HG03460 (cell line): Measurements from ENCODE around the gene BPIFB6.

Experiments
- ATAC-seq: cut with Tn5 transposase; IDR thresholded peaks from one replicate; pipeline ENCODE4 v1.9.1; 2021; ENCODE audit not compliant: unreplicated experiment

Gene BPIFB6

GRCh38 chr20:33059741-33060390, 28.4 kb downstream of the BPIFB6 start:
- ATAC-seq, result no peak

GRCh38 chr20:33061658-33062028, 30.2 kb downstream of the BPIFB6 start:
- ATAC-seq, result no peak

DNA sequence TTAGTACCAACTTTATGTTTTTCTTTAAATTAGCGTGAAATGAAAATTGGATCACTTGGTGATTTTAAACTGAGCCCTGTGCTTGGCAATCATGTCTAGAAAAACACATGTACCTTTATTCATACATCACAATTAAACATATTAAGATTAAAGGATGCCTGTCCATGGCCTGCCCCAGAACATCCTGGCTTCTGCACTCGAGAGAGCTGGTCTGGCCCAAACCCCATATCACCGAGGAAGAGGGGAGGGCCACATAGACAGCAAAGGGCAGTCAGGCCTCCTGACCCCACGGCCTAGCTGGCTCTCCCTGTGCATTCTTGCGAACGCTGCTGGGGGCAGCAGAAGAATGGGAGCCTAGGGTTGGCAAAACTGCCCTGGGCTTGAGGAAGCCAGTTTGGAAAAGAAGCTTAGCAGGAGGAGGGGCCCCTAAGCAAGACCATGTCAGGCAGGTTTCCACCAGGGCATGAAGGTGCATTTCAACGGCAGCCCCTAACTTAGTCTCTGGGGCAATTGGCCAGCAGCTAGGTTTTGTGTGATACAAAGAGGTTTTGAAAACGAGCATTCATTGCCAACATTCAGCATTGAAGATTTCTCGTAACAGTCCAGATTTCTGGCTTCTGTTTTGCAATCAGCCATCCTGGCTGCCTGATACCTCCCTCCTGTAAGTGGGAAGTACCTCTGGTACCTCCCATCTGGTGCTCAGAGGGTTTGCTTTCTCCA, 30.8 kb downstream of the BPIFB6 start:
- ATAC-seq, result no peak

GRCh38 chr20:33062825-33063149, 31.3 kb downstream of the BPIFB6 start:
- no peak for ATAC-seq

DNA sequence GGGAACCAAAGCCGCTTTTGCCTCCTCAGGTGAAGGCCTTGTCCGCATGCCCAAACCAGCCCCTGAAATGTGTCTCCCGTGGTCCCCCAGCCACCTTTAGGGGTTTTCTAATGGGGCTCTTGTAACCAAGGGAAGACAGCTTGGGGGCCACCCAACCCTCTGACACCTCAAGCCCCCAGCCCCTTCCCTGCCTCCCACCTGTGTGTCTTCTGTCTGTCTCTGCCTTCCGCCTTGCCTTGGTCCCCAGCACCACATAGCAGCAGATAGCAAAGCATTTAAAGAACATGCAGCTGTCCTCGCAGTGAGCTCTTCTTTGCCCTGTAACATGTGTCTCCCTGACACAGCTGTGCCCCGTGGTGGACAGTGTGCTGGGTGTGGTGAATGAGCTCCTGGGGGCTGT, 31.8 kb downstream of the BPIFB6 start:
- ATAC-seq, result no peak

- no peak for ATAC-seq
Observed at GRCh38 chr20:33064572-33065287, 33.3 kb downstream of the BPIFB6 start.

DNA sequence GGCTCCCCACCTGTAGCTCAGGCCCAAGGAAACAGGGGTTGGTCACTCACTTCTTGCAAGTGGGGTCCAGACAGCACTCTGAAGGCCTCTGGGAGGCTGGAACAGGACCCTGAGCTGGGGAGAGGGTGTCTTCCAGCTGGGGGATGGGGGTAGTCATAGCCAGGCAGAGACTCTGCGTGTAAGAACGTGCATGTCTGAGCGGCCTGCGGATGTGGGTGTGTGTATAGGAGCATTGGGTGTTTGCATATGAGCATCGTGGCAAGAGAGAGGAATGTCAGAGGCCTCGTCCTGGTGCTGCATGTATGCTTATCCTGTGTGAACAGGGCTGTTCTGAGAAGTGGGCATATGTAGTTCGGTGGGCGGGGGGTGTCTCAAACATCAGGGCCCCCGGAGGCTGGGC, 34.3 kb downstream of the BPIFB6 start:
- no peak for ATAC-seq

GRCh38 chr20:33067806-33068205, 36.4 kb downstream of the BPIFB6 start:
- ATAC-seq, result no peak

- no peak for ATAC-seq
Observed at GRCh38 chr20:33068251-33068939, 36.9 kb downstream of the BPIFB6 start.

- ATAC-seq, result no peak
Observed at GRCh38 chr20:33069673-33070072, 38.2 kb downstream of the BPIFB6 start.

DNA sequence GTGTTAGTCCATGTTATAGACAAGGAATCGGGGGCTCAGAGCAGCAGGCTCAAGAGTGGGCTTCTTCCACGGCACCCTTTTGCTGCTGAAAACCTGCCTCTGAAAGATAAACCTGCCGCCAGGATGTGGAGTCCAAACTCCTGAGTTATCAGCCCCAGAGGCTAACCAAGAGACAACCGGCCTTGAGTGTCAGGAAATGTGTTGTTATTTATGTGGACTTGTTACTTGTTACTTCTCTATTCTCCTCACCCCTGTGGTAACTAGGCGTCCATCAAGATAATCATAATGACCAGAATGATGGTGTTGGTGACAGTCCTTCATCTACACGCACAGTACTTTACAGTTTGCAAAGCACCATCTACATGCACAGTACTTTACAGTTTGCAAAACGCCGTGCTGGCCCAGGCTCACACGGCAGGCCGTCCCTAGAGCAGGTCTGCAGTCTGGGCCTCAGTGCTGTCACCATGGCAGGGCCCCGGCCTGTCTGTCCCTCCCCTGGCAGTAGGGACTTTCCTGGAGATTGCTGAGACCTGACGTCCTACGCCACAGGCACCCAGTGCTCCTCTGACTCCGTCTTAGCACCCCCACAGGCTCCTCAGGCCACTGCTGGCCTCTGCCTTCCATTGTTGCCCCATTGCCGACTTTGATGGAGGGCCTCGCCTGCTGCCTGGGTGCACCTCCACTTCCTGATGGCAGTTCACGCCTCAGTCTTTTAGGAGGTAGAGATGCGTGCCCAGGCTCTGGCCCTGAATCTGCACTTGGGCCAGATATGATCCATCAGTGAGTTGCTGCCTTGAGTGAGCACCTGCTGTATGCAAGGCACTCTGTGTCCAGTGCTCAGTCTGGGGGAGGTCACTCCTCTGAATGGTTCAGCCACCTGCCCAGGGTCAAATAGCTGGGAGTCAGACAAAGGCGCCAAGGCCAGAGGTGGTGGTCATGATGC, 38.9 kb downstream of the BPIFB6 start:
- ATAC-seq, result no peak

- ATAC-seq, result no peak
Observed at GRCh38 chr20:33071198-33071597, 39.8 kb downstream of the BPIFB6 start.

DNA sequence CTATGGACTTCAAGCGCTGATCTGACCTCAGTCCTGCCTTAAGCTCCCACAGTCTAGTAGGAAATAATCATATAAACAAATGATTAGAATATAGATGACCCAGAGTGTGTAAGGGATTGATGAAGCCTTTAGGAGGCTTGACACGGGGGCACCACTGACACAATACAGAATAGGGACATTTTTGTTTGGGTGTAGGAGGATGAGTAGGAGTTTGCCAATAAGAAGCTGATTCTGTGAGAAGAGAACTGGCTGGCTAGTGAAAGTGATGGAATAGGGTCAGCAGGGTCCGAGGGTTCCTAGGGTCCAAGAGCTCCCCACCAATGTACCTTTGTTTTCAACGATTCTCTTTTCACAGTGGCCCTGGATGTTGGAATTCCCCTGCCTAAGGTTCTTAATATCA, 40.9 kb downstream of the BPIFB6 start:
- no peak for ATAC-seq

- ATAC-seq, result no peak
Observed at GRCh38 chr20:33072813-33073212, 41.4 kb downstream of the BPIFB6 start.

DNA sequence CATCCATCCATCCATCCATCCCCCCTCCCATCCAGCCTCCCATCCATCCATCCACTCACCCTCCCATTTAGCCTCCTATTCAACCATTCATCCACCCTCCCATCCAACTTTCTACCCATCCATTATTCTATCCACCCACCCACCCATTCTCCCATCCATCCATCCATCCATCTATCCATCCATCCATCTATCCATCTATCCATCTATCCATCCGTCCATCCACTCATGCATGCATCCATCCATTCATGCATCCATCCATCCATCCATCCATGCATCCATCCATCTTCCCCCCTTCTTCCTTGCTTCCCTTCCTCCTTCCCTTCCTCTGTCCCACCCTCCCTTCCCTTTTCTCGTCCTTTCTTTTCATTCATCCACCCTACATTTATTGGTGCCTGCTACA, 43.2 kb downstream of the BPIFB6 start:
- ATAC-seq, result no peak

DNA sequence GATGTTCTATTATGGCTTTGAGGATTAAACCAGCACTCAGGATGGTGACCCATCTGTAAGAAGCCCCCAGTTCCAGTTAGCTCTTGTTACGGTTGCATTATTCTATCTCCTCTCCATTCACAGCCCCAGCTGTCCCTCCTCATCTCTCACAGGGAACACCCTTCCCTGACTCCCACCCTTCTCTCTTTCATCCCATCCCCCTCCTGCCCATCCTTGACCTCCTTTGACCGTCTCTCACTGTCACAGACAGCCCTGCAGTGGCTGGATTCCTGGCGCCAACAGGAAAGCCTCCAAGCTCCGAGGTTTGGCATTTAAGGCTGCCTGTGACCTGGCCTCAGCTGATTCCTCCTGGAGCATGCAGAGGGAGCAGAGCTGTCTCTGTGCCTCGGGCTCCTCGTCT, 43.8 kb downstream of the BPIFB6 start:
- no peak for ATAC-seq

DNA sequence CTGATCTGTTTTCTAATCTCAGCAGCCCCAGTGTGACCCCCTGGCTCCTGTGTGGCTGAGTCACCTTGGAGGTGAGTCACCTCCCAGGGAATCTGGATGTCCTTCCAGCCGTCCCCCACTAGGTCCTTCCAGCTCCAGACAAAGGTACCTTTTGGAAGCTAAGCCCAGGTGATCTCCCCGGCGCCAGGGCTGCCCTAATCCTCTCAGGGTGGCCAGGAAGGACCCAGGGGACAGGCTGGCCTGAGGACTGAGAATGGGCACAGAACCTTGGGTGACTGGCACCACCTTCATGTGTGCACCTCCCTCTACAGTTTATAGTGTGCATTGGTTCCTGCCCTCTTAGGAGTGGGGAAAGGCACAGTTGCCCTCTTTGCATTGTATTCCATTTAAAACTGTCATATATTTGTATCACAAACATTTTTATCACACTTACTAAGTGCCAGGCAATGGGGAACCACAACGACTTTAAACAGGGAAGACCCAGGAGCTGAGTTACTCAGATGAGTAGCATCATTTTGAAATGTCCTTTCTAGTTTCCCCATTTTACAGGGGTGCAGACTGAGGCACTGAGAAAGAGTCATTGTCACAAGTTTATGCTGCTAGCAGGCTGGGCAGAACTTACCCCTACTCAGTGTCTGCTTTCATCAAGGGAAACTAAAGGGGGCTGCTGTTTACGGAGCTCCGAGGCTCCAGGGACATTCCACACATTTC, 45.4 kb downstream of the BPIFB6 start:
- no peak for ATAC-seq

DNA sequence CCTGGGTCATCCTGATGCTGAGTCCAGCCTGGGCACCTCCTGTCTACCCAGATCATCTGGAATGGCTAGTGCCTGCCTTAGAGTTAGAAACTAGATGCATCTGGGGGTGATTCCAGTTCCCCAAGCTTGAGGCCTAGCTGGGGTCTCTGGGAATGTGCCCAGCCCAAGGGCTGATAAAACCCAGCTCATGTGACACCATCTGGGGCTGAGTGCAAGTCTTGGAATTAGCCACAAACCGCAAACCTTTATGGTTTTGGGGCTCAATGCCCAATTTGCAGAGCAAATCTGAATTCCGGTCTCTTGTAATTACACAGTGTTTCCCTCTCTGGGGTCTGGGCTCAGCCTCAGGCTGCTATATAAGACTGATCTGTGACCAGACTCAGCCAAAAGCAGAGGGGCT, 47.8 kb downstream of the BPIFB6 start, which contains the start of gene BPIFB4:
BPIFB4 (plus strand) TSS at position 385 of the 400 bp plus-strand sequence. CDS start 1,884 bp downstream, outside the sequence.
- no peak for ATAC-seq

DNA sequence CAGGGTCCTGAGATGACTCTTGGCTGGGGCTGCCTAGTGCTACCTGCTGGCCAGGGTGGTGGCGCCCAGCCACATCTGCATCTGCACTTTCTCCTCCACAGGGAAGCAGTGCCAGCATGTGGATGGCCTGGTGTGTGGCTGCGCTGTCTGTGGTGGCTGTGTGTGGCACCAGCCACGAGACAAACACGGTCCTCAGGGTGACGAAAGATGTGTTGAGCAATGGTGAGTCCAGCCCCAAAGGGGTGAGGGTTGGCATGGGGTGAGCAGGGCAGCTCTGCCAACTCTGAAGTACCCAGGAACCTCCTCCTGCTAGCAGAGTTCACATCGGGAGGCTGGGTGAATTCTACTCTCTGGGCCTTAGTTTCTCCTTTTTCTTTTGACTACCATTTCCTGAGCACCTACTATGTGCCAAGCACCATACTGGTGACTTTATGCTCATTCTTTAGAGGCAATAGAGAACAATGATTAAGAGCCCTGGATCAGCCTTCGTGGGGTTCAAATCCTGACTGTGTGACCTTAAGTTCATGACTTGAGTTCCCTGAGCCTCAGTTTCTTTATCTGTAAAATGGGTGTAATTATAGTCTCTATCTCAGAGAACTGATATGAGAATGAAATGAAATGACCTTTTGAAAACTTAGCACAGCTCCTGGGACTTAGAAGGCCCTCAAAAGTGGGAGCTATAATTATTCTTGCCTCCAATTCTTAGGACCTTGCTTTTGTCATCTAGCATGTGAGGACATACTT, 50.1 kb downstream of the BPIFB6 start:
- no peak for ATAC-seq
